Stimulated activated CD8-positive, alpha-beta memory T cell treated with anti-CD3 and anti-CD28 coated beads, Interleukin-7, amount 100 ng/mL, for 24 hours (primary cell): ENCODE results near the gene ZNF790.

Source experiments
- DNase-seq: peaks from one replicate; pipeline ENCODE4 v3.0.0-alpha.2; 2020; ENCODE audit warnings: low read depth

The ZNF790 gene

DNA sequence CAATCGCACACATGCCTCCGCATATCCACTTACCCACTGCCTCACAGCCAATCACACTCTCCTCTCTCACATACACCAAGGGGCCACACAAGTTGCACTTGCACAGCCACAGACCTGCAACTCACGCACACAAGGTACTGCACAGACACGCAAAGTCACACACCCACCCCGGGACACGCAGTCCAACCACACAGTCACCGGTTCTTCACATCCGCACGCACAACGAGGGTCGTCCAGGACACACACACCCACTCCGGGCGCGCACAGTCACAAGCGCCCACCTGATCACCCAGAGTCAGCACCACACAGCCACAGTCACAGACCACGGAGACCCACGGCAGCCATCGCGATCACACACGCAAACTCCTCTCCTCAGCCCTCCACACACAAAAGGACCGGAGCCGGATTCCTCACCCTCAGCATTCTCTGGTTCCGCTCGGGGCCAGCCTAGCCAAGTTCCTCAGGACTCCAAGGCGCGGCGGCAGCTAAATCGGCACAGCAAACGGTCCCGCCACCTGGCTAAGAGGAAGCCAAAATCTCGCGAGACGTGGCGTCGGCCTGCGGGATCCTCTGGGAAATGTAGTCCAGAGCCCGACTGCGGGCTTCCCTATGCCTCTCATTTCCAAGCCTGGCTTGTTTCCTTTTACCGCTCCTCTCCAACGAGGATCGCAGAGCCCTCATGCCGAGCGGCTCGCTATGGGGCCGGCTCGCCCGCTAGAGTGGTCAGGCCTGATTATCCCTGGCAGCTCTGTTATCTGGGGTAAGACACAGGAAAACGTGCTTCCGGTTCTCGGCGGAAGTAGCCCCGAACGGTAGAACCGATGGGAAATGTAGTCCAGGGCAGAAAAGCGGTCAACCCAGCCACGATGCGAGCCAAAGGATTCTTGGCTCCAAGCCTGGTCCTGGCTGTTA lies 65.6 kb downstream of the ZNF790 start, which contains the start of gene ZNF850:
Gene ZNF850 (minus strand): TSS at position 497 of the 912 bp plus-strand sequence. CDS start 10,201 bp downstream, outside the sequence.
- peak; percentile 86 for DNase-seq

DNA sequence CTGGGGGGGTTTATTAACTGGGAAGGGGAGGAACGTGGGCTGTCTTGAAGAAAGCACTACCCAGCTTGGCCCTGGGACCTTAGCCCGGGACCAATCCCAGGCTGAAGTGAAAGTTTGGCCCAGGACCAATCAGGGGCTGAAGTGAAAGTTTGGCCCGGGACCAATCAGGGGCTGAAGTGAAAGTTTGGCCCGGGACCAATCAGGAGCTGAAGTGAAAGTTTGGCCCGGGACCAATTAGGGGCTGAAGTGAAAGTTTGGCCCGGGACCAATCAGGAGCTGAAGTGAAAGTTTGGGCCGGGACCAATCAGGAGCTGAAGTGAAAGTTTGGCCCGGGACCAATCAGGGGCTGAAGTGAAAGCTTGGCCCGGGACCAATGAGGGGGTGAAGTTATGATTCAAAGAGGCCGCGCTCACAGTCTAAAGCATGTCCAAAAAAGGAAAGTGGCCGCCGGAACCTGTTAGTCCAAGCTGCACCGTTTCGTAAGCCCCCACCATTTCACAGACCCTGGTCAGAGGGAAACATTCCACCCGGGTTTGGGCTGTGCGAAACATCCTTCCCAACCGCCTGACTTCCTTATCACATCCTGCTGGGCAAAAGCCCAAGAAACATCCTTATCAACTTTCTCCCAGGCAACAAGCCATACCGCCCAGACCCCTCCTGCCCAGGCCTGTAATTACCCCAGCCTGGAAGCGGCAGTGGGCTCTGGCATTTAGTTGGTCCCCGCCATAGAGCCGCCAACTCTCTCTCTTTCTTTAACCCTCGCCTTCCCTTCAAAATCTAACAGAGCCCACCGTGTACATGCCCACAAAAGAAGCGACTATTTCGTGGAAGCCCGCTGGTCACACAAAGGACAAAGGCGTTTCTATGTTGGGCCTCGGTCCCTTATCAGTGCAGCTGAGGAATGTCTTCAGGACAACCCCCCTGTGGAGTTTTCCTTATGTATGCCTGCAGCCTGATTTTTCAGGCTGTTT lies 66.6 kb downstream of the ZNF790 start:
- DNase-seq, result no peak
